Loucy (cell line): ENCODE results near the gene SGMS2.

Experiments used
- EZH2phosphoT487 ChIP-seq: fragments of 200-600 bp; IDR thresholded peaks from 2 replicates; pipeline ENCODE4 v1.6.1; 2018; ENCODE audit warnings: antibody characterized with exemption, mild to moderate bottlenecking, moderate library complexity, borderline replicate concordance
- TF ChIP-seq, protein P1 (sequence below): fragments of 200-600 bp; sonication (generic); conservative IDR thresholded peaks from 2 replicates; pipeline ENCODE4 v1.5.1; 2014; ENCODE audit warnings: mild to moderate bottlenecking, antibody characterized with exemption, low read length

DNA sequence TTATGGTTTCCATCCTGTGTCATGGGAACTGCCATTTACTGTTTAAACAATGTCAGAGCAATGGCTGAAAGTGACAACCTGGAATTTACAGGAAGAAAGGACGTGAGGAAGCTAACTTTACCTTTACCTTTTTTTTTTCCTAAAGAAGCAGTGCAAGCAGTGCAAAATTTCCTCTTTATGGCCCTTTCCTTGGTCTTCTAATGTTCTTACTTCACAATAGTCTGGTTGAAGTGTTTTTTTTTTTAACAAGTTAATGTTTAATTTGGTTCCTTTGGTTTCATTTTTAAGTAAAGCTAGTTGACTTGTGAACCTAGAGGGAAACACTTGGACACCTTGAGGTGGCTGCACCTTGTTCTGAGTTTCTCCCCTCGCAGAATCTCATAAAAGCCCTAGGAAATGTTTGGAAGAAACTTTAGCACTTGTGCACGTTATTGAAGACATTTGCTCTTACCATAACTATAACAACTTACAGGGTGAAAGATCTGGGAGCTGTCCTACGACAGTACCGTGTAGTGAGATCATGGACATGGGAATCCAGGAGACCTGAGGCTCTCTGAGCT lies 1.8 kb downstream of the SGMS2 start:
- TF ChIP-seq, protein P1, sequence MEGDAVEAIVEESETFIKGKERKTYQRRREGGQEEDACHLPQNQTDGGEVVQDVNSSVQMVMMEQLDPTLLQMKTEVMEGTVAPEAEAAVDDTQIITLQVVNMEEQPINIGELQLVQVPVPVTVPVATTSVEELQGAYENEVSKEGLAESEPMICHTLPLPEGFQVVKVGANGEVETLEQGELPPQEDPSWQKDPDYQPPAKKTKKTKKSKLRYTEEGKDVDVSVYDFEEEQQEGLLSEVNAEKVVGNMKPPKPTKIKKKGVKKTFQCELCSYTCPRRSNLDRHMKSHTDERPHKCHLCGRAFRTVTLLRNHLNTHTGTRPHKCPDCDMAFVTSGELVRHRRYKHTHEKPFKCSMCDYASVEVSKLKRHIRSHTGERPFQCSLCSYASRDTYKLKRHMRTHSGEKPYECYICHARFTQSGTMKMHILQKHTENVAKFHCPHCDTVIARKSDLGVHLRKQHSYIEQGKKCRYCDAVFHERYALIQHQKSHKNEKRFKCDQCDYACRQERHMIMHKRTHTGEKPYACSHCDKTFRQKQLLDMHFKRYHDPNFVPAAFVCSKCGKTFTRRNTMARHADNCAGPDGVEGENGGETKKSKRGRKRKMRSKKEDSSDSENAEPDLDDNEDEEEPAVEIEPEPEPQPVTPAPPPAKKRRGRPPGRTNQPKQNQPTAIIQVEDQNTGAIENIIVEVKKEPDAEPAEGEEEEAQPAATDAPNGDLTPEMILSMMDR, result no peak
- no peak for TF ChIP-seq EZH2phosphoT487
